HCT116 (cell line): Measurements from ENCODE around the gene SLC41A2. TPM values are rescaled to one million over a fixed set of nuclear protein-coding genes. Genes with fewer than 3 reads are reported as not detected.

Source experiments
- ATAC-seq: fragments of 200-7000 bp; cut with Tn5 transposase; 2 replicates; pipeline ENCODE4 v1.9.1; 2020; ENCODE audit warnings: mild to moderate bottlenecking, moderate library complexity
- BruUV-seq: library from RNA; stranded (reverse); fragments of 400-500 nt; replicated peaks from 2 replicates; lab custom pipeline; 2021; lab: Mats Ljungman, UMichigan
- CTCF ChIA-PET: fragments of 300-600 bp; sonication (Branson Sonifier 250); formaldehyde crosslinking; loops from one replicate; lab custom pipeline; 2021; ENCODE audit warnings: antibody characterized with exemption; lab: Charles Lee
- POLR2A ChIA-PET: fragments of 300-600, 350-600 bp; sonication (Branson Sonifier 250); formaldehyde crosslinking; loops from one replicate; lab custom pipeline; 2021; ENCODE audit warnings: antibody characterized with exemption; lab: Charles Lee
- RAD21 ChIA-PET, 2 experiments: fragments of 300-600 bp; sonication (Branson Sonifier 250); formaldehyde crosslinking; loops; one replicate each; lab custom pipeline; 2023; ENCODE audit warnings: low total read pairs in 2 of 2; ENCODE audit not compliant: uncharacterized antibody in 2 of 2, unreplicated experiment in 2 of 2, low non-redundant PET in 1 of 2; lab: Charles Lee
- DNase-seq: peaks from one replicate; pipeline ENCODE4 v3.0.0-alpha.2; 2010; ENCODE audit warnings: low read depth, low spot score
- H2AFZ ChIP-seq: fragments of 200-600 bp; shearing (Covaris generic), sonication (generic); 2 replicates; pipeline ENCODE4 v1.6.1; 2017; ENCODE audit warnings: low read depth, mixed run types, mixed read lengths, antibody characterized with exemption, low read length; ENCODE audit not compliant: poor library complexity, severe bottlenecking
- H3K27ac ChIP-seq: 2 replicates; pipeline ENCODE4 v1.5.1; 2012; ENCODE audit warnings: low read depth, low read length
- H3K27me3 ChIP-seq: fragments of 200-600 bp; sonication (generic); 2 replicates; pipeline ENCODE4 v1.6.1; 2016; ENCODE audit warnings: mixed run types, low read length, mixed read lengths; ENCODE audit not compliant: insufficient read depth
- H3K36me3 ChIP-seq, 2 experiments: fragments of 200-500 bp in 1 of 2; fragments of 200-600 bp in 1 of 2; sonication (Bioruptor generic) in 1 of 2; sonication (generic) in 1 of 2; 2 replicates each; pipeline versions ENCODE4 v1.5.1 to v1.6.1; 2014 to 2016; ENCODE audit warnings: low read length in 2 of 2, inconsistent platforms in 1 of 2, mixed read lengths in 1 of 2, mixed run types in 1 of 2; ENCODE audit not compliant: insufficient read depth in 2 of 2, control insufficient read depth in 1 of 2
- H3K4me1 ChIP-seq, 2 experiments: fragments of 200-600 bp in 1 of 2; sonication (generic) in 1 of 2; 2 replicates each; pipeline versions ENCODE4 v1.5.1 to v1.6.1; 2012 to 2017; ENCODE audit warnings: low read length in 2 of 2, inconsistent platforms in 1 of 2, mild to moderate bottlenecking in 1 of 2, mixed read lengths in 1 of 2, mixed run types in 1 of 2, moderate library complexity in 1 of 2; ENCODE audit not compliant: insufficient read depth in 2 of 2, control insufficient read depth in 1 of 2
- H3K4me2 ChIP-seq: fragments of 200-600 bp; sonication (generic); 2 replicates; pipeline ENCODE4 v1.6.1; 2017; ENCODE audit warnings: mixed run types, low read length, mixed read lengths
- H3K4me3 ChIP-seq, 2 experiments: fragments of 200-600 bp in 1 of 2; sonication (generic) in 1 of 2; replicated peaks in 1 of 2; 2 replicates each; pipeline ENCODE4 v1.5.1; 2011 to 2016; ENCODE audit warnings: low read length in 2 of 2, control low read depth in 1 of 2, low read depth in 1 of 2, mild to moderate bottlenecking in 1 of 2, mixed read lengths in 1 of 2, mixed run types in 1 of 2
- H3K79me2 ChIP-seq: fragments of 200-600 bp; sonication (generic); 2 replicates; pipeline ENCODE4 v1.6.1; 2017; ENCODE audit warnings: mild to moderate bottlenecking, mixed run types, low read length, moderate library complexity, mixed read lengths; ENCODE audit not compliant: insufficient read depth
- H3K9ac ChIP-seq: fragments of 200-600 bp; sonication (generic); 2 replicates; pipeline ENCODE4 v1.6.1; 2016; ENCODE audit warnings: low read length, mixed read lengths
- H3K9me2 ChIP-seq: fragments of 200-600 bp; sonication (generic), shearing (Covaris generic); 2 replicates; pipeline ENCODE4 v1.6.1; 2017; ENCODE audit warnings: mixed run types, mild to moderate bottlenecking, moderate library complexity; ENCODE audit not compliant: insufficient read depth
- H3K9me3 ChIP-seq, 2 experiments: fragments of 200-500 bp in 1 of 2; fragments of 200-600 bp in 1 of 2; sonication (Bioruptor generic) in 1 of 2; sonication (generic) in 1 of 2; 2 replicates each; pipeline ENCODE4 v1.6.1; 2014 to 2017; ENCODE audit warnings: low read length in 2 of 2, mixed read lengths in 2 of 2, inconsistent platforms in 1 of 2, low read depth in 1 of 2, mild to moderate bottlenecking in 1 of 2, mixed run types in 1 of 2, moderate library complexity in 1 of 2; ENCODE audit not compliant: control insufficient read depth in 1 of 2, insufficient read depth in 1 of 2
- H4K20me1 ChIP-seq: fragments of 200-600 bp; sonication (generic), shearing (Covaris generic); 2 replicates; pipeline ENCODE4 v1.6.1; 2017; ENCODE audit warnings: mixed run types, mild to moderate bottlenecking, moderate library complexity; ENCODE audit not compliant: insufficient read depth
- CEBPB ChIP-seq: IDR thresholded peaks from 2 replicates; pipeline ENCODE4 v1.6.1; 2012; ENCODE audit warnings: low read depth
- CTCF ChIP-seq, 3 experiments: fragments of 200-600 bp in 1 of 3; sonication (generic) in 1 of 3; IDR thresholded peaks in 2 of 3; conservative IDR thresholded peaks in 1 of 3; 2 replicates each; pipeline ENCODE4 v1.5.1; 2012 to 2017; ENCODE audit warnings: low read depth in 2 of 3, low read length in 2 of 3, antibody characterized with exemption in 1 of 3, borderline replicate concordance in 1 of 3, control low read depth in 1 of 3, mild to moderate bottlenecking in 1 of 3, mixed read lengths in 1 of 3, mixed run types in 1 of 3, moderate library complexity in 1 of 3; ENCODE audit not compliant: insufficient read depth in 1 of 3
- EGR1 ChIP-seq: IDR thresholded peaks from 2 replicates; pipeline ENCODE4 v1.6.1; 2012; ENCODE audit warnings: low read depth
- EZH2phosphoT487 ChIP-seq: fragments of 200-600 bp; IDR thresholded peaks from 2 replicates; pipeline ENCODE4 v1.6.1; 2018; ENCODE audit warnings: antibody characterized with exemption, borderline replicate concordance
- JUND ChIP-seq: IDR thresholded peaks from 2 replicates; pipeline ENCODE4 v1.6.1; 2012
- MAX ChIP-seq: IDR thresholded peaks from 2 replicates; pipeline ENCODE4 v1.6.1; 2012
- RAD21 ChIP-seq: IDR thresholded peaks from 2 replicates; pipeline ENCODE4 v1.6.1; 2012; ENCODE audit warnings: low read depth, mild to moderate bottlenecking
- REST ChIP-seq: IDR thresholded peaks from 2 replicates; pipeline ENCODE4 v1.6.1; 2012; ENCODE audit warnings: low read depth
- SIN3A ChIP-seq: IDR thresholded peaks from 2 replicates; pipeline ENCODE4 v1.6.1; 2012; ENCODE audit warnings: low read depth
- SP1 ChIP-seq: IDR thresholded peaks from 2 replicates; pipeline ENCODE4 v1.6.1; 2012; ENCODE audit warnings: low read depth
- YY1 ChIP-seq: IDR thresholded peaks from 2 replicates; pipeline ENCODE4 v1.6.1; 2011; ENCODE audit warnings: low read length, low read depth, moderate library complexity, mild to moderate bottlenecking; ENCODE audit not compliant: insufficient replicate concordance; ENCODE audit errors: extremely low read depth
- ZBTB33 ChIP-seq: IDR thresholded peaks from 2 replicates; pipeline ENCODE4 v1.6.1; 2011; ENCODE audit warnings: mild to moderate bottlenecking, low read length, moderate library complexity; ENCODE audit not compliant: insufficient replicate concordance; ENCODE audit errors: extremely low read depth
- ZFX ChIP-seq: fragments of 450-650 bp; IDR thresholded peaks from 2 replicates; pipeline ENCODE4 v1.6.1; 2017
- ZNF274 ChIP-seq: fragments of 200-500 bp; sonication (Bioruptor generic); IDR thresholded peaks from 2 replicates; pipeline ENCODE4 v1.6.1; 2014; ENCODE audit warnings: mild to moderate bottlenecking, low read depth, low read length, inconsistent platforms
- intact Hi-C: fragments of 100-400 bp; cut with micrococcal nuclease; formaldehyde crosslinking; loops from 2 replicates; pipeline ENCODE4 v1.10.0; 2022
- total RNA-seq: library from RNA; stranded (reverse); gene quantifications from one replicate; pipeline ENCODE4 v1.2.1, GENCODE V29; 2021; ENCODE audit not compliant: unreplicated experiment

Gene SLC41A2
- total RNA-seq, 1 experiment from 2014 or later: 12.5 TPM

DNA sequence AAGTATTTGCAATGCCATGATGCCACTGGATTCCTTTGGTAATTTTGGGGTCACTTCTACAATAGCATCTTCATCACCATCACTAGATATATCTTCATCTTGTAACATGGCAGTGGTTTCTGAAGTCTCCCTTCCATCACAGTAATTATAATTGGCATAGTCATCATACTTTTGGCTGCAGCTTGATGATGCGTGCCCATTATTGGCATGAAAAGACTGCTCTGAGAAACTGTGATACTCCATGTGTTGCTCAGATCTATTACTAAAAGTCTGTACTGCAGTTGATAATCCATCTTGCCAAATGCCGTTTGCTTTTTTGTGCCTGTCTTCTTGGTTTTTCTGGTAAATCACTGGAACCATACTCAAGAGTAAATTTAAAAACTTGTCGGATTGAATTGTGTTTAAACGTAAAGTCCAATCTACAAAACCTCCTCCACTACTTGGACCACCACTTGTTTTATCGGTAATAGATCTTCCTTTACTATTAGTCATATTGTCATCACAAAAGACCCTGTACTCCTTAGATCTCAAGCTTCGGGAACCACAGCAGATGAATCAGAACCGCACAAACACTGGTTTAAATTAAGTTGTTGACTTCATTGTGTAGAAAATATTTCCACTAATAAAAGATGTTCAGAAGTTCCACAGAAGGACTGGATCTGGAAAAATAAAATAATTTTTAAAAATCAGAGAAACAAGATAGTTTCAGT lies 29.9 kb downstream of the SLC41A2 start (continued):
- TF ChIP-seq SP1 (no peak), EZH2phosphoT487 (no peak), YY1 (no peak), CTCF (IDR thresholded peaks at IDR 0.05 in 2 of 3, conservative IDR thresholded peaks at IDR 0.05 in 1 of 3; ENCODE audit: borderline replicate concordance in 1 of 3, insufficient read depth in 1 of 3, low read depth in 2 of 3, low read length in 2 of 3) (no peak), CEBPB (no peak), ZFX (no peak), ZNF274 (no peak), SIN3A (no peak), EGR1 (no peak)
- TF ChIP-seq, all 23 proteins: peak for 0

- no peaks in the 10 kb centered on the region for H3K27me3 ChIP-seq
- H3K9me3 ChIP-seq: peaks cover 0 to 3% of the 10 kb centered on the region in 2 experiments; a peak in 1 of 4 replicates
- H3K4me2 ChIP-seq: no peak overlapping the region
- no peak overlapping the region for H3K9ac ChIP-seq
- DNase-seq: no peak
- TF ChIP-seq REST (no peak), ZFX (no peak), ZNF274 (no peak), ZBTB33 (no peak), RAD21 (no peak), MAX (no peak), CTCF (IDR thresholded peaks at IDR 0.05 in 2 of 3, conservative IDR thresholded peaks at IDR 0.05 in 1 of 3; ENCODE audit: borderline replicate concordance in 1 of 3, insufficient read depth in 1 of 3, low read depth in 2 of 3, low read length in 2 of 3) (no peak), SP1 (no peak), JUND (no peak)
- TF ChIP-seq, all 23 proteins: peak for 0
- Histone ChIP-seq H3K36me3 (no peaks in the 10 kb centered on the region), H3K9me2 (no peaks in the 10 kb centered on the region), H3K79me2 (no peaks in the 10 kb centered on the region), H3K4me1 (no peaks in the 10 kb centered on the region), H3K27ac (no peak overlapping the region), H2AFZ (no peak overlapping the region), H3K4me3 (no peak overlapping the region), H4K20me1 (no peaks in the 10 kb centered on the region)
- no TSS peak for BruUV-seq
- POLR2A ChIA-PET: no interaction called here
- RAD21 ChIA-PET: no interaction called here
- intact Hi-C loops: no loop called here
- CTCF ChIA-PET: no interaction called here
- no peak for ATAC-seq
These were observed 32.6 kb downstream of the SLC41A2 start for GRCh38 chr12:104925501-104925900.
